NCI-H2196 treated with DMSO at 0.1 percent for 48 hours (cell line): ENCODE measurements around the gene TMEM150B.

Experiments used
- DNase-seq: peaks from one replicate; lab custom pipeline; 2025; ENCODE audit not compliant: unreplicated experiment; lab: John Stamatoyannopoulos, UW

The TMEM150B gene

GRCh38 chr19:55279770-55280643 is 45.1 kb downstream of the TMEM150B start, which contains the start of gene HSPBP1:
Gene HSPBP1 (minus strand): TSS chr19:55280110. CDS start chr19:55279608, 502 bp downstream.
- peak; percentile 95 for DNase-seq

- no peak for DNase-seq
Measured at GRCh38 chr19:55279340-55279739, 45.8 kb downstream of the TMEM150B start.

DNA sequence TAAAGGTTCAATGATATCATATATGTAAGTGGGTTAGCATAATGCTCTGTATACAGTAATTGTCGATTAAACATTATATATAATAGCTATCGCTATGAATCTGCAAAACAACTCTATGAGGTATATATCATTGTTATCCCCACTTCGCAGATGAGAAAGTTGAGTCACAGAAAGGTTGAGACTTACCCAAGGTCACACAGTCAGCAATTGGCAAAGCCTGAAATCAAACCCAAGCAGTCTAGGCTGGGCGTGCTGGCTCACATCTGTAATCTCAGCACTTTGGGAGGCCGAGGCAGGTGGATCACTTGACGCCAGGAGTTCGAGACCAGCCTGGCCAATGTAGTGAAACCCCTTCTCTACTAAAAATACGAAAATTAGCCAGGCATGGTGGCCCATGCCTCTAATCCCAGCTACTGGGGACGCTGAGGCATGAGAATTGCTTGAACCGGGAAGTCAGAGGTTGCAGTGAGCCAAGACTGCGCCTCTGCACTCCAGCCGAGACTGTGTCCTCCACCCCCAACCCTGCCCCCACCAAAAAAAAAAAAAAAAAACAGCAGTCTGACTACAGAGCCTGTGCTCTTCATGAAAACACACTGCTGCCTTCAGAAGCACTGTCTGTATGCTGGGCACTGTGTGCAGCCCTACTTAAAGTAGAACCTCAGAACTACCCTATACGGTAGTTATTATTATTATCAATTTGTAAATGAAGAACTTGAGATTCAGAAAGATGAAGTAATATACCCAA is 46.6 kb downstream of the TMEM150B start:
- DNase-seq = no peak

DNA sequence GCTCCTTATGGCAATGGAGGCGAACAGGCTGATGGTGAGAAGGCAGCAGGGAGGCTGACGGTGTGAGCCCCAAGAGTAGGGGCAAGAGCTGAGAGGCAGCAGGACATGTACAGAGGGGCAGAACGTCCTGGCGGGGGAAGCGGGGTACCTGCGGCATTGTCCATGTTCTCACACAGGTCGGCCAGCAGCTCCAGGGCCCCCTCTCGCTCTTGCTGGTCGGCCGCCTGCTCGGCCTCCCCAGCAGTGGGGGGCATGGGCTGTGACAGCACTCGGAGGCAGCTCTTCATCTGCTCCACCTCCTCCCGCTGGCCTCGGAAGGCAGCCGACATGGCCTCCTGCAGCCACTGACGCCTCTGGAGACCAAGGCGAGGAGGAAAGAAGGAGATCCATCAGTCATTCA is 47.6 kb downstream of the TMEM150B start:
- no peak for DNase-seq

DNA sequence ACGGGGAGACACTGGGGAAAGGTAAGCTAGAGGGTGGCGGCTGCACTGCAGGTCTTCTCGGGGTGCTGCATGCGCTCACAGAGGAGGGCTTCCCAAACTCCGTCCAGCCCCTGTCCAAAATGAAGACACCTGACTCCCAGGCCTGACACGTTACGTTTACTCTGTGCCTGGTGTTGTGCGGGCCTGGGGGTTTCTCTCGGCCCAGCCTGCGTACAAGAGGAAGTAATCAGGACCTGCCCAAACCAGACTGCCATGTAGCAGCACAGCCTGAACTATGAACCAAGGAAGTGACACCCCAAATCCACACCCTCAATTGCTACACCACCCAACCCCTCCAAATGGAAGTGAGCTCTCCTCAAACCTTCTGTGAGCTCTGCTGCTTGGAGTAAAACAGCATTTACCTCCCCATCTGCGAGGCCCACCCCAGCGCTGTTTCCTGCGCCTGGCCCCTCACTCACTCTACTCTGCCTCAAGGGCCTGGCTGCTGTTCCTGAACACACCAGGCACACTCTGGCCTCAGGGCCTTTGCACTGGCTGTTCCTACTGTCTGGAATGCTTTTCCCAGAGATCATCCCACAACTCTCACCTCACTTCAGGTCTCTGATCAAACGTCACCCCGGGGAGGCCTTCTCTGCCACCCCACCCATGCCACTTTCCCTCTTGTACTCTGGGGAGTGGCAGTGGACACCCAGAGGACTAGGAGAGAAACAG is 48.3 kb downstream of the TMEM150B start:
- DNase-seq = no peak

GRCh38 chr19:55275851-55276719 is 49.1 kb downstream of the TMEM150B start:
- peak; percentile 77 for DNase-seq

DNA sequence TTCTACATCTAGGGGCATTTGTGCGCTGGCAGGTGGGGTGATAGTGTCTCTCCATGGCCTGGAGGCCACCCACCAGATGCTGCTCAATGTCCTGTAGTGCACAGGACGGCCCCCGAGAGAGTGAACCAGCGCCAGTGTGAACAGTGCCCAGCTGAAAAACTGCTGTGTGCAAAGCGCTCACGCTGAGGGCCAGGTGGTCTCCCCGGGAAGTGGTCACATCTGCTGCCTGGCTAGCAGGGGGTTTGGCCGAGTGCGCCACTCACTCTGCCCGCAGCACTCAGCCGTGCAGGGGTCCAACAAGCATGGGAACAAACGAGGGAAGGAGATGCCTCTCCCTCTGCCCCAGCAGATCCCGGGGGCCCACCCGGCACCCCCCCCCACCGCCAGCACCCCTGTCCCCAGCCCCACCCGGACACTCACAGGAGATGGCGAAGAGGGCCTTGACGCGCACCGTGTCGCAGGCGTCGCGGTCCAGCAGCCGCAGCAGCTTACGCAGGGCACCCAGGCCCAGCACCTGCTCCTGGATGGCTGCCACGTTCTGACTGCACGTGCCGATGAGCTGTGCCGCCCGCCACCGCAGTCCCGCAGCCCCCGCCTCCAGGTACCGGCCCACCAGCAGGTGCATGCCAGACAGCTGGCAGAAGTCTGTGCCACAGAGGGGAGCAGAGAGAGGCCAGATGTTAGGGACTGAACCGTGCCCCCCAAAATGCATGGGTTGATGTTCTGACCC is 51.0 kb downstream of the TMEM150B start:
- DNase-seq = peak; percentile 81

DNA sequence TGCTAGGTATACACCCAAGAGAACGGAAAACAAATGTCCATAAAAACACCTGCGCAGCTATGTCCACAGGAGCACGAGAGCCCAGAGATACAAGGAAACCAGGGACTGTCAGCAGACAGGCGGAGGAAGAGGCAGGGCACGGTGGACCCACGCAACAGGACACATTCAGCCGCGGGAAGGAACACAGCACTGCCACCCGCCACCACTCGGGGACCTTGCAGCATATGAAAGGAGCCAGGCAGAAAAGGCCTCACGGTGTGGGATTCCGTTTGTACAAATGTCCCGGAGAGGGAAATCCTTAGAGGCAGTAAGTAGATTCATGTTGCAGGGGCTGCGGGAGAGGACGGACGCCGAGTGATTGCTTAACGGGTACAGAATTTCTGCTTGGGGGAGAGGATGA is 53.0 kb downstream of the TMEM150B start:
- no peak for DNase-seq

- DNase-seq = no peak
Measured at GRCh38 chr19:55270172-55270942, 54.8 kb downstream of the TMEM150B start.

- DNase-seq = no peak
Measured at GRCh38 chr19:55269299-55269698, 55.8 kb downstream of the TMEM150B start.

GRCh38 chr19:55266840-55267239 is 58.3 kb downstream of the TMEM150B start:
- no peak for DNase-seq

DNA sequence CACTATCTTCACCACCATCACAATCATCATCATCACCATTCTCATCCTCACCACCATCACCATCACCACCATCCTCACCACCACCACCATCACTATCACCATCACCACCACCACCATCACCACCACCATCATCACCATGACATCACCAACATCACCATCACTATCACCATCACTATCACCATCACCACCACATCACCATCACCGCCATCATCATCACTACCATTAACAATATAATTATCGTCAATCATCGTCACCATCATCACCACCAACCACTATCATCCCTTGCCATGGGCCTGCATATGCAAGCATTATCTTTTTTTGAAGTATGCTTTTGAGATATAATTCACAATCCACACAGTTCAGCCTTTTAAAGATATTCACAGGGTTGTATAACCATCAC is 58.7 kb downstream of the TMEM150B start:
- DNase-seq = no peak

DNA sequence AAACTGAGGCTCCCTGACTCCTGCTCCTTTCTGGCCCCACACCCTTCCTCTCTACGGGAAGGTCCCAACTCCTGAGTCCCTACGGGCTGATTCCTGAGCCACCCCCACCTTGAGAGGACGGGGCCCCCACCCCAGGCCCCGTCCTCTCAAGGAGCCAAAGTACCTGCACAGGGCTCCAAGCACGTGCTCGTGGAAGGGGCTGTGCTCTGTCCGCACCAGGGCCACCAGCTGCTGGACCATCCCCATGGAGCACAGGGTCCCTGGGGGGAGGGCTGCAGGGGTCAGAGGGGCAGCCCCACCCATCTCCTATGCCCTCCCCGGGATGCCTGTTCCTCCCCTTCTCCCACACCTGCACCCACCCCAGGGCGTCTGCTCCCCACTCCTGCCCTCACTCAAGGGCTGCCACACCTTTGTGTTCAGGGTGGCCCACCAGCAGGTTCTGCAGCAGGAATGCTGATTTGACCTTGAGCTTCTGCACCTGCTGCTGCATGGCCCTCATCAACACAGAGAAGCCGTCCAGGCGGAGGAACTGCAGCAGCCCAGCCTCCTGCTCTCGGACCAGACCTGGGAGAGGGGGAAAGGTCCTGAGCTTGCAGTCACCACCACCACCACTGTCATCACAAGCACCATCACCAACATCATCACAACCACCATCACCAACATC is 59.3 kb downstream of the TMEM150B start:
- DNase-seq = no peak

DNA sequence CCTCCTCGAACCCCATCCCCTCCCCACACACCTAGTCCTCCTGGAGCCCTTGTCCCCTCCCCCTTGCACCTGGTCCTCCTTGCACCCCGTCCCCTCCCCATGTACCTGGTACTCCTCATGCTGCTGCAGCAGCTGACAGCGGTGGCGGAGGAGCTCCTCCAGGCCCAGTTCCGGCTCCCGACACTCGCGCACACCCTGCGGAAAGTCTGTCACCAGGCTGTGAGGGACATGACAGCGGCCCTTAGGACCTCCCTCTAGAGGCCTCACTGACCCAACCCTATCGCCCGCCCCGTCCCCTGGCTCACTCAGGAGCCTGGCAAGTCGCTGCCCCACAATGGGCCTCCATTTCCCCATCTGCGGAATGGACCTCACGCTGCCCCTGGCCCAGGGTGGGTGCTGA is 60.0 kb downstream of the TMEM150B start:
- DNase-seq = no peak

DNA sequence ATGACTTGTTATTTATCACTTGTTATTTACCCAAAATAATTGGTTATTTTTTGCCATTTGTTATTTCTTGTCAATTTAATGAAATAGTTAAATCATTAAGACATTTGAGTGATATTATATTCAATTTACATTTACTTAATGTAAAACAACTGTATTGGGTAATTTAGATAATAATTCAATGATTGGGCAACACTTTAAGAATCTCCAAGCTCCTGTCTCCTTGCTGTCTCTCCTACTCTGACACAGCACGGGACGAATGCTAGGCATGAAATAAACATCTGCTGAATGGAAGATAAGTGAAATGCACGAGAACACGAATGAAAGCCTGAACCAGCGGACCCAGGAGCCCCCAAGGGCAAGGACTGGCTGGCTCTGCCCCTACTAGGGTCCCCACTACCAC is 60.6 kb downstream of the TMEM150B start:
- DNase-seq = no peak
